IMR-90 (cell line): ENCODE data around the gene ERCC6.

Experiments used
- CTCF ChIP-seq: conservative IDR thresholded peaks from 2 replicates; pipeline ENCODE4 v1.5.1; 2012; ENCODE audit warnings: mild to moderate bottlenecking, low read depth, low read length, improper control_type of control experiment
- MAZ ChIP-seq: IDR thresholded peaks from 2 replicates; pipeline ENCODE4 v1.6.1; 2012; ENCODE audit warnings: low read depth, mild to moderate bottlenecking, low read length, improper control_type of control experiment, moderate library complexity, borderline replicate concordance
- RCOR1 ChIP-seq: IDR thresholded peaks from 2 replicates; pipeline ENCODE4 v1.6.1; 2012; ENCODE audit warnings: mild to moderate bottlenecking, low read length, improper control_type of control experiment; ENCODE audit not compliant: insufficient replicate concordance

DNA sequence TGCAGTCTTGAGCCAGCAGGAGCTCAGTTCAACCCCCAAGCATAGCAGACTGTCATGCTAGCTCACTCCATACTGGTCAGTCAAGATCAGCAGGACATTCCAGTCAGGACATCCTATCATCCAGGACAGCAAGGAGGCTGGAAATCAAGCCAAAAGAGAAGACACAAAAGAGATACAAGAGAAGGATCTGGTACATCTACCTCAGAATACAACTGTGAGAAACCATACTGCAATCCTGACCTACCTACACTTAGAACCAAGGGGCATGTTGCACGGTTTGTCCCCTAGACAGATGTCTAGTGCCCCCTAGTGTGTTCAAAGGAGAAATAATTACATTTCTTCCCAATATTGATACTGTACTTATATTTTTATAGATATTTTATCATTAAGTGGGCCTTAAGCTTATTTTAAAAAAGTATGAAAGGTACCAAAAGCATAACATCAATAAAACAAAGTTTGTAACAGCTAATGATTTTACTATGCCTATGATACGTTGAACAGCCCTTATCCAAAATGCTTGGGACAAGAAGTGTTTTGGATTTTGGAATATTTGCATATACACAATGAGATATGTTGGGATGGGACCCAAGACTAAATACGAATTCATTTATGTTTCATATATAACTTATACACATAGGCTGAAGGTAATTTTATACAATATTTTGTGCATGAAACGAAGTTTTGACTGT is 26.7 kb downstream of the ERCC6 start:
- no peak for TF ChIP-seq RCOR1
- TF ChIP-seq CTCF, result peak; percentile 70
- TF ChIP-seq MAZ, result no peak
